ENCODE measurements around the gene TDRD6.
"Not testable (repeated sequence)": the region's sequence is repeated elsewhere in the genome, so short reads cannot be mapped to it uniquely, and the experiment has no call there.

The TDRD6 gene, protein sequence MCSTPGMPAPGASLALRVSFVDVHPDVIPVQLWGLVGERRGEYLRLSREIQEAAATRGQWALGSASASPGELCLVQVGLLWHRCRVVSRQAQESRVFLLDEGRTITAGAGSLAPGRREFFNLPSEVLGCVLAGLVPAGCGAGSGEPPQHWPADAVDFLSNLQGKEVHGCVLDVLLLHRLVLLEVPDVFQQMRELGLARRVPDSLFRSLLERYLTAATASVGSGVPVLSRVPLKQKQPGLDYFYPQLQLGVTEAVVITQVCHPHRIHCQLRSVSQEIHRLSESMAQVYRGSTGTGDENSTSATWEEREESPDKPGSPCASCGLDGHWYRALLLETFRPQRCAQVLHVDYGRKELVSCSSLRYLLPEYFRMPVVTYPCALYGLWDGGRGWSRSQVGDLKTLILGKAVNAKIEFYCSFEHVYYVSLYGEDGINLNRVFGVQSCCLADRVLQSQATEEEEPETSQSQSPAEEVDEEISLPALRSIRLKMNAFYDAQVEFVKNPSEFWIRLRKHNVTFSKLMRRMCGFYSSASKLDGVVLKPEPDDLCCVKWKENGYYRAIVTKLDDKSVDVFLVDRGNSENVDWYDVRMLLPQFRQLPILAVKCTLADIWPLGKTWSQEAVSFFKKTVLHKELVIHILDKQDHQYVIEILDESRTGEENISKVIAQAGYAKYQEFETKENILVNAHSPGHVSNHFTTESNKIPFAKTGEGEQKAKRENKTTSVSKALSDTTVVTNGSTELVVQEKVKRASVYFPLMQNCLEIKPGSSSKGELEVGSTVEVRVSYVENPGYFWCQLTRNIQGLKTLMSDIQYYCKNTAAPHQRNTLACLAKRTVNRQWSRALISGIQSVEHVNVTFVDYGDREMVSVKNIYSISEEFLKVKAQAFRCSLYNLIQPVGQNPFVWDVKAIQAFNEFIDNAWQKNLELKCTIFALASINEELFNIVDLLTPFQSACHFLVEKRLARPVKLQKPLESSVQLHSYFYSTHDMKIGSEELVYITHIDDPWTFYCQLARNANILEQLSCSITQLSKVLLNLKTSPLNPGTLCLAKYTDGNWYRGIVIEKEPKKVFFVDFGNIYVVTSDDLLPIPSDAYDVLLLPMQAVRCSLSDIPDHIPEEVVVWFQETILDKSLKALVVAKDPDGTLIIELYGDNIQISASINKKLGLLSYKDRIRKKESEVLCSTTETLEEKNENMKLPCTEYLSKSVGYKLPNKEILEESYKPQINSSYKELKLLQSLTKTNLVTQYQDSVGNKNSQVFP (N-terminal part only)

DNA sequence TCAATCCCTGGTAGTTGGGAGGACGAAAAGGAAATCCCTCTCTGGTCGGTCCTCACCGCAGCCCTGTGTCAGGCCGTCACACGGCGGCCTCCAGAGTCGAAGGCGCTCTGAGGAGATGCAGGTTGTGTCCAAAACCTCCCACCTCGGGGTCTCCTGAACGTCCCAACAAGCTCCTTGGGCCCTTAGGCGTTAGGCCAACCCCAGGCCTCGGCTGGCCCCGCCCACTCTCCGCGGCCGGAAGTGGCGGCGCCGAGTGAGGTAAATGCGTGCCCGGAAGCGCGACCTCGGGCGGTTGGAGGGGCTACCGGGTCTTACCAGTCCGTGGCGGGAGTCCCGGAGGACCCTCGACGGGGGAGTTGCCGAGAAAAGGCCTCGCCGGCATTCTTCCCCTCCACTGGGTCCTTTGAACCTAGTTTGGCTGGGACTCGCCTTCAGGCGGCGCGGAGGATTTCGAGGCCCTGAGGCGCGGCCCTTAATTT is at the start of gene TDRD6:
TSS of gene TDRD6 (plus strand) at position 267 of the 479 bp plus-strand sequence. CDS start 244 bp downstream, outside the sequence.
- TF ChIP-seq, protein P1, sequence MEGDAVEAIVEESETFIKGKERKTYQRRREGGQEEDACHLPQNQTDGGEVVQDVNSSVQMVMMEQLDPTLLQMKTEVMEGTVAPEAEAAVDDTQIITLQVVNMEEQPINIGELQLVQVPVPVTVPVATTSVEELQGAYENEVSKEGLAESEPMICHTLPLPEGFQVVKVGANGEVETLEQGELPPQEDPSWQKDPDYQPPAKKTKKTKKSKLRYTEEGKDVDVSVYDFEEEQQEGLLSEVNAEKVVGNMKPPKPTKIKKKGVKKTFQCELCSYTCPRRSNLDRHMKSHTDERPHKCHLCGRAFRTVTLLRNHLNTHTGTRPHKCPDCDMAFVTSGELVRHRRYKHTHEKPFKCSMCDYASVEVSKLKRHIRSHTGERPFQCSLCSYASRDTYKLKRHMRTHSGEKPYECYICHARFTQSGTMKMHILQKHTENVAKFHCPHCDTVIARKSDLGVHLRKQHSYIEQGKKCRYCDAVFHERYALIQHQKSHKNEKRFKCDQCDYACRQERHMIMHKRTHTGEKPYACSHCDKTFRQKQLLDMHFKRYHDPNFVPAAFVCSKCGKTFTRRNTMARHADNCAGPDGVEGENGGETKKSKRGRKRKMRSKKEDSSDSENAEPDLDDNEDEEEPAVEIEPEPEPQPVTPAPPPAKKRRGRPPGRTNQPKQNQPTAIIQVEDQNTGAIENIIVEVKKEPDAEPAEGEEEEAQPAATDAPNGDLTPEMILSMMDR (IDR thresholded peaks at IDR 0.05; ENCODE audit: insufficient read depth, low read depth, low read length, missing control alignments): no peak
- H3K4me3 ChIP-seq (ENCODE audit: low read depth, low read length): no peak within 1 kb of the TSS
- no peak for DNase-seq (ENCODE audit: low read depth)

DNA sequence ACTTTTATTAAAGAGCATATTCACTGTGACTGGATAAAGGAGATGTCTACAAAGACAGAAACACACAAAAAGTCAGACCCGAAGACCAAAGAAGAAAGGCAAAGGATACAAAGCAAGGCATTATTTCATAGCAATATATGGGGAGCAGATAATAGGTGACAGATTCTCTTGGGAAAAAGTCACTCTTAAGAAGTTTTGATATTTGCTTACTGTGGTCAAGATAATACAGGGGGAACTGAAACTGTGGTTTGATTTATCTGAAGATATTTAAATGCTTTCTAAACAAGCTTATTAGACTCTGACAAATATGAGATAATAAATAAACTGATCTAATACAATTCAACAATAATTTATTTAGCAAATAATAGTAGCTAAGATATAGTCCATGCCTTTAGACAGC is 49.8 kb upstream of the TDRD6 start:
- DNase-seq (ENCODE audit: low read depth): no peak
- no peak overlapping the region for H3K4me3 ChIP-seq (ENCODE audit: low read depth, low read length)
- TF ChIP-seq, protein P1 (IDR thresholded peaks at IDR 0.05; ENCODE audit: insufficient read depth, low read depth, low read length, missing control alignments): no peak

DNA sequence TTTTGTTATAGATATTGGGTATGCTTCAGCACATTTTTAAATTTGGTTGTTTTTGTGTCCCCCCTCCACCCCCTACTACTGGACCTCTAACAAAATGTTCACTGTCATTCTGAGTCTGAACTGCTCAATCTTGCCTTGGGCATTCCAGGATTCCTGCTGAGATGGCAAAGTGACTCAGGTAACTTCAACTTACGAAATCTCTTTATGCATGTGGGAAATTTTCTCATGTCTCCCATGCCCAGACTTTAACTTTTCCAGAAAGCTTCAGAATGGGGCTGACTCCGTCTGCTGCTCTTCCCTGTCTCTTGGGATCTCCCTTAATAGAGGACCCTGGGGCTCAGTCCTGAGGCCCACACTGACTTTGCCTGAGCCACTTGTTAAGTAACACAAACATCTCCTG is 49.0 kb upstream of the TDRD6 start:
- TF ChIP-seq, protein P1 (IDR thresholded peaks at IDR 0.05; ENCODE audit: insufficient read depth, low read depth, low read length, missing control alignments): no peak
- no peak for DNase-seq (ENCODE audit: low read depth)
- H3K4me3 ChIP-seq (ENCODE audit: low read depth, low read length): no peak overlapping the region

DNA sequence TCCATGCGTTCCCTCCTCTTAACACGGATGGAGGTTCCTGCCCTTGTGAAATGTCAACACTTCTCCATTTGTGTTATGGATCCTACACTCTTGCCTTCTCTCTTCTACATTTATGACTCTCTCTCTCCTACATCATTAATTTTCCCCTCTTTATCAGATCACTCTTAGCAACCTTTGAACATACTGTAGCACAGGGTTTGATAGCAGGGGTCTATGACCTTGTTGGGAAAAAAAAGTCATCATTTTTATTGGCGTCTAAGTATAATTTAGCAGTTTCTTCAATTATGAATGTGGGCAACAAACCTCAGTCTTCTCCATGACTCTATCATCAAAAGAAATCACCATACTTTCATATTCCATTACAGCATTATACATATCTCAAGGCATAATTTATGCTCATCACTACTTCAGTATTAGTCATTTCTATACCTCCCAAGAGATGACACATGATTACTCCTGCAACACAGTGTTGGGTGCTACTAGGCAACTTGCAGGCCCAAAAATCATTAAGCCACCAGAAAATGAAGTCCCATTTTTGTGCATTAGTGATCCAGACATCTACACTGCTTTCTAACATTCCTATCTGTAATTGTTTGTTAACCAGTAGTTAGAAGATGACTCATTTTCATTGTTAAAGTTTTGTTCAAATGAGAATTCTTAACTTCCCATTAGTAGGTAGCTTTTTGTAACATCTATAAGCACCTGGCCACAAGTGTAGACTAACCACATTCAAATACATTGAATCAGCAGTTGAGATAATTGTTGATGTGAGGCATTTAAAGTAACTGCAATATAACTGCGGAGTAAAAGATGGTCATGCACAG is 44.5 kb upstream of the TDRD6 start:
- H3K4me3 ChIP-seq (ENCODE audit: low read depth, low read length): no peak overlapping the region
- no peak for DNase-seq (ENCODE audit: low read depth)
- TF ChIP-seq, protein P1 (IDR thresholded peaks at IDR 0.05; ENCODE audit: insufficient read depth, low read depth, low read length, missing control alignments): no peak

DNA sequence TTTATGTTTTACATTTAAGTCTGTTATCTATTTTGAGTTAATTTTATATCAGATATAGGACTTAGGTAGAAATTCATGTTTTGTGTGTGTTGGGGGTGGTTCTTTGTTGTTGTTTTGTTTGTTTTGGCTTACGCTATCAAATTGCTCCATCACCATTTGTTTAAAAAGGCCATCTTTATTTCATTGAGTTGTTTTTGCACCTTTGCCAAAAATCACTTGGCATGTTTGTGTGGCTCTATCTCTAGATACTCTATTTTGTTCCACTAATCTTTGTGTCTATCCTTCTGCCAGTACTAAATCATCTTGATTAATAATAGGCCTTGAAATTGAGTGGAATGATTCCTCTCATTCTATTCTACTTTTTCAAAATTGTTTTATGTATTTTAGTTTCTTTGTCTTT is 42.4 kb upstream of the TDRD6 start:
- DNase-seq (ENCODE audit: low read depth): no peak
- TF ChIP-seq, protein P1 (IDR thresholded peaks at IDR 0.05; ENCODE audit: insufficient read depth, low read depth, low read length, missing control alignments): no peak
- no peak overlapping the region for H3K4me3 ChIP-seq (ENCODE audit: low read depth, low read length)

DNA sequence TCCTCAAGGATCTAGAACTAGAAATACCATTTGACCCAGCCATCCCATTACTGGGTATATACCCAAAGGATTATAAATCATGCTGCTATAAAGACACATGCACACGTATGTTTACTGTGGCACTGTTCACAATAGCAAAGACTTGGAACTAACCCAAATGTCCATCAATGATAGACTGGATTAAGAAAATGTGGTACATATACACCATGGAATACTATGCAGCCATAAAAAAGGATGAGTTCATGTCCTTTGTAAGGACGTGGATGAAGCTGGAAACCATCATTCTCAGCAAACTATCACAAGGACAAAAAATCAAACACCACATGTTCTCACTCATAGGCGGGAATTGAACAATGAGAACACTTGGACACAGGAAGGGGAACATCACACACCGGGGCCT is 39.6 kb upstream of the TDRD6 start:
- DNase-seq (ENCODE audit: low read depth): not testable (repeated sequence)

More for the DNA sequence above, 39.6 kb upstream of the TDRD6 start:
- not testable (repeated sequence) for H3K4me3 ChIP-seq (ENCODE audit: low read depth, low read length)

Data from GM12865 (cell line).